Measurements from ENCODE around the gene IRGM.
"Not testable (repeated sequence)": the region's sequence is repeated elsewhere in the genome, so short reads cannot be mapped to it uniquely, and the experiment has no call there.

Gene IRGM

GRCh38 chr5:150846308-150846653 is at the start of gene IRGM:
TSS of gene IRGM (plus strand) at chr5:150846521. CDS start at chr5:150848124, 1,603 bp downstream.
- DNase-seq: not testable (repeated sequence)

- DNase-seq: no peak
Measured at GRCh38 chr5:150797384-150797783, 48.9 kb upstream of the IRGM start.

GRCh38 chr5:150801117-150801927 is 45.0 kb upstream of the IRGM start:
- no peak for DNase-seq

- no peak for DNase-seq
Measured at GRCh38 chr5:150804388-150804787, 41.9 kb upstream of the IRGM start.

GRCh38 chr5:150809363-150809762 is 37.0 kb upstream of the IRGM start:
- no peak for DNase-seq

- DNase-seq: no peak
Measured at GRCh38 chr5:150815010-150815409, 31.3 kb upstream of the IRGM start.

- DNase-seq: no peak
Measured at GRCh38 chr5:150816946-150817345, 29.4 kb upstream of the IRGM start.

- no peak for DNase-seq
Measured at GRCh38 chr5:150829744-150830143, 16.6 kb upstream of the IRGM start.

- DNase-seq: not testable (repeated sequence)
Measured at GRCh38 chr5:150831821-150832220, 14.5 kb upstream of the IRGM start.

- DNase-seq: no peak
Measured at GRCh38 chr5:150836064-150836463, 10.3 kb upstream of the IRGM start.

- no peak for DNase-seq
Measured at GRCh38 chr5:150836703-150837102, 9.6 kb upstream of the IRGM start.

GRCh38 chr5:150845185-150845859 is 999 bp upstream of the IRGM start:
- not testable (repeated sequence) for DNase-seq

GRCh38 chr5:150846654-150847333 is 473 bp downstream of the IRGM start:
- peak; percentile 57 for DNase-seq

GRCh38 chr5:150847334-150847695 is 994 bp downstream of the IRGM start:
- DNase-seq: no peak

GRCh38 chr5:150848271-150848670 is 1.9 kb downstream of the IRGM start:
- DNase-seq: no peak

- DNase-seq: no peak
Measured at GRCh38 chr5:150851039-150851438, 4.7 kb downstream of the IRGM start.

- no peak for DNase-seq
Measured at GRCh38 chr5:150853561-150853960, 7.2 kb downstream of the IRGM start.

GRCh38 chr5:150856700-150857099 is 10.4 kb downstream of the IRGM start:
- not testable (repeated sequence) for DNase-seq

- no peak for DNase-seq
Measured at GRCh38 chr5:150860246-150860821, 14.0 kb downstream of the IRGM start.

- DNase-seq: no peak
Measured at GRCh38 chr5:150862070-150862469, 15.7 kb downstream of the IRGM start.

- no peak for DNase-seq
Measured at GRCh38 chr5:150879358-150879757, 33.0 kb downstream of the IRGM start.

- no peak for DNase-seq
Measured at GRCh38 chr5:150895431-150896428, 49.4 kb downstream of the IRGM start.
